SJSA1 (cell line): ENCODE data around the gene WWTR1. TPM values are rescaled to one million over a fixed set of nuclear protein-coding genes. Genes with fewer than 3 reads are reported as not detected.

Experiments
- DNase-seq, 2 experiments: peaks; one replicate each; pipeline ENCODE4 v3.0.0-alpha.2; 2015 to 2020; ENCODE audit warnings: low spot score in 2 of 2, low read depth in 1 of 2
- H3K27ac ChIP-seq: fragments of 250-450 bp; sonication (Bioruptor Pico); 2 replicates; pipeline ENCODE4 v1.5.1; 2020; ENCODE audit warnings: mild to moderate bottlenecking, moderate library complexity
- H3K27me3 ChIP-seq: fragments of 250-450 bp; sonication (Bioruptor Pico); replicated peaks from 2 replicates; pipeline ENCODE4 v1.5.1; 2020; ENCODE audit warnings: mild to moderate bottlenecking, moderate library complexity
- H3K36me3 ChIP-seq: fragments of 250-450 bp; sonication (Bioruptor Pico); 2 replicates; pipeline ENCODE4 v1.5.1; 2020; ENCODE audit warnings: mild to moderate bottlenecking
- H3K4me1 ChIP-seq: fragments of 250-450 bp; sonication (Bioruptor Pico); replicated peaks from 2 replicates; pipeline ENCODE4 v1.6.1; 2021; ENCODE audit warnings: mild to moderate bottlenecking
- H3K4me3 ChIP-seq: fragments of 250-450 bp; sonication (Bioruptor Pico); 2 replicates; pipeline ENCODE4 v1.5.1; 2020; ENCODE audit warnings: mild to moderate bottlenecking
- H3K9me3 ChIP-seq: fragments of 250-450 bp; sonication (Bioruptor Pico); replicated peaks from 2 replicates; pipeline ENCODE4 v1.5.1; 2020; ENCODE audit warnings: mild to moderate bottlenecking
- total RNA-seq: library from RNA; depleted of rRNA; stranded (reverse); fragments of >200 nt; shearing (Covaris generic); gene quantifications from 2 replicates; pipeline ENCODE4 v1.2.3, GENCODE V29; 2014

Gene WWTR1
- total RNA-seq, 1 experiment from 2014 or later = 43.0 TPM

DNA sequence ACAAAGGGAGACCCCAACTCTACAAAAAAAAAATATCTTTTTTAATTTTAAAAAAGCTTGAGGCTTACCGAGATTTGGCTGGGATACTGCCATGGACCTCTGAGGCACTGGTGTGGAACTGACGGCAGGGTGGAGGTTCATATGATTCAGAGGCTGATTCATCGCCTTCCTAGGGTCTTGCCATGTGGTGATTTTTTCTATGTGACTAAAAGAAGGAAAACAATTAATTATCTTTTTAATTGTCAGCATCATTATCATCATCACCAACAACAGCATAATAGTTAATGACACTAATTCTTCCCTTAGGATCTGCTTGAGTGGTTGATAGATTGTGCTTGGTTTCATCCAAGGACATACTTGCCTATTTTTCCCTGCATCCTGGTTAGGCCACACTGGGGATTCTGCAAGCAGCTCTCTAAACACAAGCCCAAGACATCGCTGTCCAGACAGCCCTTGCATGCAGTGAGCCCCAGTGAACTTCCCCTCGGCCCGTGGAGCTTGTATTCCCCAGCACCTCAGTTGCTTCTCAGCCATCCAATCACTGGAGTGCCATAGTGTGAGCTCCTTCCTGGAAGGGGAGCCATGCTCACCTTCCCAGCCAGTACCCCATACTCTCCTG is 84.9 kb downstream of the WWTR1 start:
- Histone ChIP-seq H3K9me3 (no peaks in the 10 kb centered on the region), H3K4me3 (no peak overlapping the region), H3K27me3 (no peaks in the 10 kb centered on the region), H3K36me3 (peaks cover 24% of the 10 kb centered on the region), H3K27ac (0 out of 2 replicates have a peak overlapping the region, but pooled peaks have one; percentile 10), H3K4me1 (peaks cover 57% of the 10 kb centered on the region)
- peak in 1 of 2 experiments; percentile 56 for DNase-seq

- H3K27me3 ChIP-seq = no peaks in the 10 kb centered on the region
- H3K9me3 ChIP-seq = no peaks in the 10 kb centered on the region
- H3K36me3 ChIP-seq = peaks cover 24% of the 10 kb centered on the region
- no peak overlapping the region for H3K27ac ChIP-seq
- DNase-seq = no peak
- no peak overlapping the region for H3K4me3 ChIP-seq
- peaks cover 56% of the 10 kb centered on the region for H3K4me1 ChIP-seq
Measured at GRCh38 chr3:149571381-149571780, 86.4 kb downstream of the WWTR1 start.

GRCh38 chr3:149570016-149570415 is 87.8 kb downstream of the WWTR1 start:
- Histone ChIP-seq H3K9me3 (no peaks in the 10 kb centered on the region), H3K27me3 (no peaks in the 10 kb centered on the region), H3K4me3 (no peak overlapping the region), H3K27ac (no peak overlapping the region), H3K36me3 (peaks cover 24% of the 10 kb centered on the region), H3K4me1 (peaks cover 48% of the 10 kb centered on the region)
- no peak for DNase-seq

DNA sequence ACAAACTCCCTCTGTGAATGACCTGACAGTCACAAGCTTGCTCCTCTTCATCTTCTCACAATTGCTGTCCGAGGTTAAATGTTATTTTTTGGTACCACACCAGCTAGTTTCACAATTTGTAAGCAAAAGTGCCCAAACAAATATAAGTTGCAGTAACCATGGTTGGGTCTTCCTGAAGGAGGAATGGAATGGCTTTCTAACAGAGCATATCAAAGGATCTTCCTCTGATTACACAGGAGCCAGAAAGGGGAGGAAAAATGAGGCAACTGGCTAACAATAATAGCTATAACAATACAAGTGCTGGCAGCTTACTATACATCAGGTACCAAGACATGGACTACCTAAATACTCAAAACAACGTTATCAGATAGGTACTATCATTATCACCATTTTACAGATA is 90.4 kb downstream of the WWTR1 start:
- no peak for DNase-seq
- H3K4me1 ChIP-seq = peaks cover 33% of the 10 kb centered on the region
- no peak overlapping the region for H3K4me3 ChIP-seq
- H3K27me3 ChIP-seq = no peaks in the 10 kb centered on the region
- H3K36me3 ChIP-seq = peaks cover 22% of the 10 kb centered on the region
- H3K9me3 ChIP-seq = no peaks in the 10 kb centered on the region
- no peak overlapping the region for H3K27ac ChIP-seq

DNA sequence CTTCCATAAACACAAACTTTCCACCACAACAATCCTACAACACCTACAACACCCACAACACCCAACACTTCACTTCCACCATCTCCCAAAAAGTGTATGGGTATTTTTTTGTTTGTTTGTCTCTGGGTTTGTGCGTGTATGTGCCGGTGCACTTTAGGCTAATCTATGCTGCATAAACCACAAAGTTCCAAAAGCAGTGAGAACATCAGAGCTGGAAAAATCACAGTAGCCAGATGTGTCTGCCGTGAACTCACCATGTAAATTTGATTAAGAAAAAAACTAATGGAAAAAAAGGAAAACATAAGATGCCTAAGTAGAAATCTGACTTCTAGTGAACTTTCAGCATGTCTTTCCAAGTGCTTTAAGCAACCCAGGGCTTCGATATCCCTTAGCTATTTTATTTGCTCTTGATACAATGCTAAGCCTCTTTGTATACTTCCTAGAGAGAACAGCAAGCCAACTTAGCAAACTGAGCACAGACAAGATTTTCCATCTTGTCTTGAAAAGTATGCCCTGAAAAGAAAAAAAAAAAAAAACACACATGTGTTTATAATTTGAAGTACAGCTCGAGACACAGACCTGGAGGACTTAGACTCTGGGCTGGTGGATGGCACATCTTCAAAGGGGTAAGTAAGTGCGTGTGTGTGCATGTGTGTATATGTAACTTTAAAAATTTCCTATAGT is 91.4 kb downstream of the WWTR1 start:
- H3K27ac ChIP-seq = no peak overlapping the region
- H3K4me1 ChIP-seq = peaks cover 29% of the 10 kb centered on the region
- no peak for DNase-seq
- H3K36me3 ChIP-seq = peaks cover 12% of the 10 kb centered on the region
- H3K9me3 ChIP-seq = no peaks in the 10 kb centered on the region
- H3K4me3 ChIP-seq = no peak overlapping the region
- H3K27me3 ChIP-seq = no peaks in the 10 kb centered on the region

GRCh38 chr3:149564079-149564478 is 93.7 kb downstream of the WWTR1 start:
- Histone ChIP-seq H3K9me3 (no peaks in the 10 kb centered on the region), H3K36me3 (no peaks in the 10 kb centered on the region; the same call in 1 of the 2 replicates), H3K4me3 (no peak overlapping the region), H3K27me3 (no peaks in the 10 kb centered on the region), H3K27ac (no peak overlapping the region), H3K4me1 (peaks cover 38% of the 10 kb centered on the region)
- no peak for DNase-seq

GRCh38 chr3:149563114-149563513 is 94.7 kb downstream of the WWTR1 start:
- H3K36me3 ChIP-seq = no peaks in the 10 kb centered on the region; the same call in 1 of the 2 replicates
- H3K4me1 ChIP-seq = peaks cover 38% of the 10 kb centered on the region
- no peaks in the 10 kb centered on the region for H3K9me3 ChIP-seq
- no peak for DNase-seq
- H3K27me3 ChIP-seq = no peaks in the 10 kb centered on the region
- no peak overlapping the region for H3K4me3 ChIP-seq
- no peak overlapping the region for H3K27ac ChIP-seq

DNA sequence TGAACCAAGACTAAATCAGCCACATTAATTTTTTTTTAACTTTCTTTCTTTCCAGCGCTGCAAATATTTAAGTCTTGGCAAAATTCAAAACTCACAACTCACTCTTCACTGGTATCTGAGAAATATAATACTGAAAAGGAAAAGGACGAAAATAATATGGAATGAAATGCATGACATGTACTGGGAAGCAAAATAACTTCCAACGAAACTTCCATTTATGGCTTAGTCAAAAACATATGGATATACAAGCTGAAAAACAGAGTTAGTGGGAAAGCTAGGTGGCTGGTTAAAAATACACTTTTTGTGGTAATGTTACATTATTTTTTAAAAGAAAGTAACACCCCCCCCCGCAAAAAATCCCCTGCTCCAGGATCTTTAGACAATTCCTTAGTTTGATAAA is 97.2 kb downstream of the WWTR1 start:
- Histone ChIP-seq H3K9me3 (no peaks in the 10 kb centered on the region), H3K4me3 (no peak overlapping the region), H3K27ac (no peak overlapping the region), H3K4me1 (peaks cover 37% of the 10 kb centered on the region), H3K36me3 (no peaks in the 10 kb centered on the region), H3K27me3 (no peaks in the 10 kb centered on the region)
- no peak for DNase-seq

DNA sequence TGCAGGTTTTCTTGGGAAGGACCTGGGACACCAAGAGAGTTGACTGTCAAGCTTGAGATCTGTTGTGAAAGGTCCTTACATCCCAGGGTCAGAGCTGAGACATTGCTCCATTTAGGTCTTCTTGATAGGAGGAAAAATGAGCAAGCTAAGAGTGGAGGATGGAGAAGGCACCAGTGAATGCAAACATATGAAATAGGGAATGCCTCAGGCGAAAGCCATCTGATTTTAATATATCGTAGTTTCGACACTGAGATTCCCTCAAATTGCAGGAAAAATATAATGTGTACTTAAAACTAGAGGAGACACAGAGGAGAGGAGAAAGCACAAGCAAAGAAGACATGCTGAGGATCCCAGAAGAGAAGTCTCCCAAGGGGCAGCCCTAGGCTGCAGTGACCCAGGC is 97.8 kb downstream of the WWTR1 start:
- Histone ChIP-seq H3K36me3 (no peaks in the 10 kb centered on the region), H3K27me3 (no peaks in the 10 kb centered on the region), H3K4me1 (peaks cover 43% of the 10 kb centered on the region), H3K4me3 (no peak overlapping the region), H3K9me3 (no peaks in the 10 kb centered on the region), H3K27ac (no peak overlapping the region)
- no peak for DNase-seq

DNA sequence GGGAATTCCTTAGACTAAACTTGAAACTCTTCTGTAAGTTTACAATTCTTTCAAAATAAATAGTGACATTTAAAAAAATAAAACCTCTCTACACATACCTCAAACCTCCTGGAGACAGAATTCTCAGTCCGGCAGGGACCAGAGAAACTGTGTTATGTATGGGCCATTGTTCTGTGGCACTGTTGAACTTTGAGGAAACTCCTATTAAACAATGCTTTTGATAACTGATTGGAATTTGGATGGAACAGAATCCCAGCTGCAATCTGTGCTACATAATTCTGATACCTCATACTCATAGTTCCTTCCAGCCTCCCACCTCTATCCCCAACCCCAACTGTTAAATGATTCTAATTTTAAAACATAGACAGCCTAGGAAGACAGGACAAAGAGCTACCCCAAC is 98.3 kb downstream of the WWTR1 start:
- peaks cover 44% of the 10 kb centered on the region for H3K4me1 ChIP-seq
- no peaks in the 10 kb centered on the region for H3K9me3 ChIP-seq
- no peaks in the 10 kb centered on the region for H3K27me3 ChIP-seq
- no peak overlapping the region for H3K27ac ChIP-seq
- H3K36me3 ChIP-seq = no peaks in the 10 kb centered on the region
- no peak for DNase-seq
- no peak overlapping the region for H3K4me3 ChIP-seq

DNA sequence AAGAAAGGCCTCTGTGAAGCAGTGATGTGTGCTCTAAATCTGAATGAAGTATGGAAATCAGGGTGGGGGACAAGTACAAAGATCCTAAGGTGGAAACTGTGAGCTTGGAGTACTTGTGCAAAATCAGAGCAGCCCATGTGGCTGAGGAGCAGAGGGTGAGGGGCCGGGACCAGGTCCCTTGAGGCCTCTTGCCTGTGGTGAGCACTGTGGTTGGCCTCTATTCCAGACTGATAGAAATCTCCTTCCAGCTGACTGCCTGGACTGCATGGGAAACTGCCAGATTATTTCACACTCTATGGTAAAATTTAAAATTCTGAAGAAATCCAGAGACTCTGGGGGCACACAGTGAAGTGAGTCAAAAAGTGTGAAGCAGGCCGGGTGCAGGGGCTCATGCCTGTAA is 101.9 kb downstream of the WWTR1 start:
- Histone ChIP-seq H3K9me3 (no peaks in the 10 kb centered on the region), H3K4me1 (peaks cover 59% of the 10 kb centered on the region), H3K36me3 (peaks cover 7% of the 10 kb centered on the region), H3K27ac (peak overlapping the region; percentile 83), H3K4me3 (no peak overlapping the region), H3K27me3 (no peaks in the 10 kb centered on the region)
- no peak for DNase-seq

GRCh38 chr3:149554826-149555225 is 103.0 kb downstream of the WWTR1 start:
- DNase-seq = peak in 1 of 2 experiments; percentile 72
- Histone ChIP-seq H3K4me3 (no peak overlapping the region), H3K9me3 (no peaks in the 10 kb centered on the region), H3K27me3 (no peaks in the 10 kb centered on the region), H3K36me3 (peaks cover 7% of the 10 kb centered on the region), H3K4me1 (peaks cover 56% of the 10 kb centered on the region), H3K27ac (peak overlapping the region; percentile 83)

DNA sequence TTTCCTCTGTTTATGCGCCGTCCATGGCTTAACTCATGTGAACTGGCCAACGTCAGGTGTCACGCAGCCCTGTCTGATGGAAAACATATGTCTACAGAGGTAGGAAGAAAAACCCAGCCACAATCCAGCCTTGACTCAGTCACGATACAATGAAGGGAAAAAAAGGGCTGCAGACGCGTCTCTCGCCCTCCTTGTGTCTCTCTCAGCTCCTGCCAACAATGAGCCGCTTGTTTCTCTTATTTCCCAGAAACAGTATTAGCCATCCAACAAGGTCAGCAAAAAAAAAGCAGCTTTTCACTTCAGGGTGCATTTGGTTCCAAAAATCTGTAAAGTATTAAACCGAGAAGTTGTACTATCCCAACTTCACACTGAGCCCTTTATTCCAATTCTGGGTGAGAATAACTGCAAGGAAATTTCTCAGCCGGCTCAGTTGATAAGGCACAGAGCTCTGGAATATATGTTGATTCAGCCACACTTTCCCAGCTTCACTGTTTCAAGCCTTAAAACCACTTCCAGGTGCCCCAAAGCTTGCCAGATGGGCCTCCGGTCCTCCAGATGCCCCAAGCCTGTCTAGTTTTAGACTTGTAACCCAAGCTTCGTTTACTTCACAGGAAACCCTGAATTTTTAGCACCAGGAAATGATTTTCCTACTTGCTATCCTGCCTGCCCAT is 103.9 kb downstream of the WWTR1 start:
- peak; percentile 44 to 54 for DNase-seq
- Histone ChIP-seq H3K36me3 (peaks cover 9% of the 10 kb centered on the region), H3K27ac (peak overlapping the region; percentile 83), H3K27me3 (no peaks in the 10 kb centered on the region), H3K4me3 (no peak overlapping the region), H3K9me3 (no peaks in the 10 kb centered on the region), H3K4me1 (peaks cover 53% of the 10 kb centered on the region)

DNA sequence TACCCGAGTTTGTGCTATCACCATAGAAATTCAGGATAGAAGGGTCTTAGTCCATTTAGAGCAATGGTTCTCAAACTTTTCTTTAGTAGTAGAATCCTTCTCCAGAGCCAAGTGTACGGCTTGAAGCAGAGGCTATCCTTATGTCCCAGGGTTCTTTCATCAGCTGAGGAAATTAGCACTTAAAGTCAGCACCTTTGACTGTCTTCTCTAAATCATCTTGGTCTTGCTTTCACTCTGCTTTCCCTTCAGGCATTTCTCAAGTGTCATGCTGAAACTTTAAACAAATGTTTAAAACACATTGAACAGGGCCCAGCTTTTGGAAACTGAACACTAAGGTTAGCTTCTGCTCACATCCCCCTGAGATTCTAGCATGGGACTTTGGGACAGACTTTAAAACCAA is 105.1 kb downstream of the WWTR1 start:
- H3K9me3 ChIP-seq = no peaks in the 10 kb centered on the region
- DNase-seq = no peak
- peaks cover 14% of the 10 kb centered on the region for H3K36me3 ChIP-seq
- H3K27me3 ChIP-seq = no peaks in the 10 kb centered on the region
- no peak overlapping the region for H3K4me3 ChIP-seq
- no peak overlapping the region for H3K27ac ChIP-seq
- H3K4me1 ChIP-seq = peaks cover 66% of the 10 kb centered on the region
